T-helper 1 cell (primary cell): ENCODE measurements around the gene CDH9.
"Not testable (repeated sequence)": the region's sequence is repeated elsewhere in the genome, so short reads cannot be mapped to it uniquely, and the experiment has no call there.

Experiments used
- DNase-seq, 5 donors: peaks; one replicate each; pipeline ENCODE4 v3.0.0-alpha.2; 2012 to 2020

Gene CDH9

GRCh38 chr5:26948921-26949320 lies 89.5 kb downstream of the CDH9 start:
- DNase-seq, result no peak

GRCh38 chr5:26945901-26946300 lies 92.5 kb downstream of the CDH9 start:
- DNase-seq, result no peak

DNA sequence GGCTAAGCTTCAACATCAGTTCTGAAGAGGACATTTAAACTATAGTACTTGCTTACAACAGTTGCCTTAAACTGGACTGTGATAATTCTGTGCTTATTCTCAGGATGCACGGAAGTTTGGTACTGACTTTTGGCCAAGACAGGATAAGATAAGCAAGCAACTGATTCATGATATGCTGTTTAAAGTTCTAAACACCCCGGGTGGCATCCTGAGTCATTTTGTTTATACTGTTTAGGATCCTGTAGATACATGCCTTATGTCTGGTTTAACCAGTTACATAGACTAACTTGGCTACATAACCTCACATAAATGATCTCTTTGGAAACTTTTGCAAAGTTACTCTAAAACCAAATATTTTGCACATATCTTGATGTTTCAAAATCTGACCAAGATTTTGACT lies 95.9 kb downstream of the CDH9 start:
- DNase-seq, result no peak

DNA sequence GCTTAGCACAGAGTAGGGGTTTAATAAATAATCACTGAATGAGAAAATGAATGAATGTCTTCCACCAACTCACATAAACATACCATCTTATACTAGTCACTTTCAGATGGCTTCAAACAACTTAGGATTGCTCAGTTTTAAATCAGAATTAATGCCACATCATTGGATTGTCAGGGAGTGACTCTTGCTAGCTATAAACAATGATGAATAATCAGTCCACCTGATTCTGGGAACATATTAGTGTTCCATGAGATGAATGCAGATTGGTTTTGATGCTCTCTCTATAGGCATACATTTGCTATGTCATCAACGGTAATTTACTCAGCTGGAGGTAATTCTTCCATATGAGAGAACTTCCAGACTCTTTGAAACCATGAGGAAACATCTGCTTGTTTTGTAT lies 97.4 kb downstream of the CDH9 start:
- DNase-seq, result no peak

GRCh38 chr5:26932238-26932637 lies 106.1 kb downstream of the CDH9 start:
- no peak for DNase-seq

- no peak for DNase-seq
Measured at GRCh38 chr5:26921439-26921838, 116.9 kb downstream of the CDH9 start.

- no peak for DNase-seq
Measured at GRCh38 chr5:26903469-26903868, 134.9 kb downstream of the CDH9 start.

DNA sequence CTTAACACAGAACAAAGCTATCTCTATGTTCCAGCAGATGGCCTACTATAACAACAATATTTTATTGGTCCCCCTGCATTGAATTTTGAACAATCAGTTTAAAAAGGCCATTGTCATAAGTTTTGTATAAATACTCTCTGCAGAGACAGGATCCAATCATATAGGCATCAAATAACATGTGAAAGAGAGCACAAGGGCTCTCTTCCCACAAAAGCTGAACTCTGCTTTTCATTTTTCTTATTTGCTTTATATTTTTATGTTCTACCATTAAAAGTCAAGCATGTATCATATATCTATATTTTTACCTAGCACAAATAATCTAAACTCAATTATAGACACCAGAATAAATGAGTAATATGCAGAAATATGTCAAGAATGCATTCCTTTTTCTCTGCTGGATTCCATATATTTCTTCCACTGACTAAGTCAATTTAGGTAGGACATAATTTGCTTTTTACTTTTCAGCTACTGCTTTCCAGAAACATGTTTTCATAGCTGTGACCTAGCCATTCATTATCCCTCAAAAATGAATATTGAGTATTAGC lies 143.6 kb downstream of the CDH9 start:
- DNase-seq, result no peak

DNA sequence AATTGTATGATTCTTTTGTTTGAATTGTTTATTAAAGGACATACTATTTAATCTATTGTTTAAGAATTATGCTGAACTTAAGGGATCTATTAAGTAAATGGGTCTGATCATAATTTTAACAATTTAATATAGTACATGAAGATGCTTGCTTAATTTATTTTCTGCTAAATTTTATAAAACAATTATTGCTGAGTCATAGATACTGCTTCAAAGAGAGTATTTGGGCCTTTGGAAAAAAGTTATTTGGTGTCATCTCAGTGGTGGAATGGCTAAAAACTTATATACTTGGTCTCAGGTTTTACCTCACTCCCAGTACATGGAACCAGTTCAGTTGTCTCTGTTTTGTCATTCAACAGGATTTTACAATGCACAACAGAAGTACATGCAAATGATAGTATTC lies 145.3 kb downstream of the CDH9 start:
- DNase-seq, result no peak

GRCh38 chr5:26889815-26890214 lies 148.6 kb downstream of the CDH9 start:
- no peak for DNase-seq

DNA sequence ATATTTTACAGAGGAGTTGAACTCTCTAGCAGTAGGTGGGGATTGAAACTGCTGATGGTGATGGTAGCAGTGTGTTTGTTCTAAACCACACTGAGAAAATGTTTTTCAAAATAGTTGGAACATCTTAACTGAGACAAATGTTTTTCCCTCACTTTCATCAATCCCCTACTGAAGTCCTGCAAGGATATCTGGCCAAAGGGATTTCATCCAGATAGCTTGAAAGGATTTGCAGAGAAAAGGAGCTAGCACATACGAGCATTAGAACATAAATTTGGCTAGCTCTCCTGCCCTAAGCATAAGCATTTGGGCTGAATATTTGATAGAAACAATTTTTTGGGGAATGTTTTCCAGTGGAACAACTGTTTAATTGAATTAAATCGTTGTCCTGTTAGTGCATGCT lies 153.9 kb downstream of the CDH9 start:
- DNase-seq, result no peak

DNA sequence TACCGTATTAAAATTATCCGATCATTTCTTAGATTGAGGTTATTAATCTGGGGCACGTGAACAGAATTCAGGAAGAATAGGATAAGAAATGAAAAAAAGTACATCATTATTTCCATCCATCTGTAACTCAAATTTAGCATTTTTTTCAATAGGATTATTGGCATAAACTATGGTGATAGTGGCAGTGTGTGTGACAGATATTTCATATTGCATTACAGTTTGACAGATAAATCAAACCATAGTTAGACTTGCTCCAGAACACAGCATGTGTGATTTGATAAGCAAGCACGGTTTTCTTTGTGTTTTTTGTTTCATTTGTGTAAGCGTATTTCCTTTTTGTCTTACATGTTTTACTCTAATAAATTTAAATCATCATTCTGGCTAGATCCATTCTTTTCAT lies 155.0 kb downstream of the CDH9 start:
- DNase-seq, result no peak

- DNase-seq, result no peak
Measured at GRCh38 chr5:26881901-26882300, 156.5 kb downstream of the CDH9 start.

GRCh38 chr5:26877154-26877553 lies 161.2 kb downstream of the CDH9 start:
- DNase-seq, result no peak

GRCh38 chr5:26872337-26872736 lies 166.0 kb downstream of the CDH9 start:
- no peak for DNase-seq

GRCh38 chr5:26869781-26870180 lies 168.6 kb downstream of the CDH9 start:
- no peak for DNase-seq

- no peak for DNase-seq
Measured at GRCh38 chr5:26868504-26868903, 169.9 kb downstream of the CDH9 start.

DNA sequence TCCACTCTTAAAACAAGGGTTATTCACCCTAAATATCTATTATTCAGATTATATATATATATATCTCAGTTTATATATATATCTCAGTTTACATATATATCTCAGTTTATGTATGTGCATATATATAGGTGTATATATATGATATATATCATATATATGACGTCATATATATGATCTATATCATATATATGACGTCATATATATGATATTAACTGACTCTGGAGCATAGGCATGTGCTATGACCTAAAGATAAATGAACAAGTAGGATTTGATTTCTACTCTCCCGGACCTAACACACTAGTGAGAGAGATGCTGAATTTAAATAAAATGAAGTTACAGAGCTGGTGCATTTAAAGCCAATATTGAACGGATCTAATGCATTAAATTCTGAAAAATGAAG lies 174.3 kb downstream of the CDH9 start:
- DNase-seq, result no peak

DNA sequence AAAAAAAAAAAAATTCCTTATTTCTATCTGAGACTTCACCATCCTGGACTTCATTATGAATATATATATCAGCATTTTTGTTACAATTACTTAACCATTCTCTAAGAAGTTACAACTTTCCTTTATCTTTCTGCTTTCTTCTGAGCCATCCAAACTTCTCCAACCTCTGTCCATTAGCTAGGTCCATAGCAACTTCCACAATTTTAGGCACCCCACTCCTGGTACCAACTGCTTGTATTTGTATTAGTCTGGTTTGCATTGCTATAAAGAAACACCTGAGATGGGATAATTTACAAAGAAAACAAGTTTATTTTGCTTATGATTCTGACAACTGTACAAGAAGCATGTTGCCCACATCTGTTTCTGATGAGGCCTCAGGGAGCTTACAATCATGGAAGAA lies 182.1 kb downstream of the CDH9 start:
- no peak for DNase-seq

DNA sequence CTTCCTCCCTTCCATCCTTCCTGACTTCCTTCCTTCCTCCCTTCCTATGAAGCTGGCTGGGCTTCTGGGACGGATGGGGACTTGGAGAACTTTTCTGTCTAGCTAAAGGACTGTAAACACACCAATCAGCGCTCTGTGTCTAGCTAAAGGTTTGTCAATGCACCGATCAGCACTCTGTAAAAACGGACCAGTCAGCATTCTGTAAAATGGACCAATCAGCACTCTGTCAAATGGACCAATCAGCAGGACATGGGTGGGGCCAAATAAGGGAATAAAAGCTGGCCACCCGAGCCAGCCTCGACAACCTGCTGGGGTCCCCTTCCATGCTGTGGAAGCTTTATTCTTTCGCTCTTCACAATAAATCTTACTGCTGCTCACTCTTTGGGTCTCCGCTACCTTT lies 185.9 kb downstream of the CDH9 start:
- DNase-seq, result not testable (repeated sequence)

GRCh38 chr5:26847041-26847736 lies 191.2 kb downstream of the CDH9 start:
- no peak for DNase-seq

- no peak for DNase-seq
Measured at GRCh38 chr5:26843677-26844076, 194.7 kb downstream of the CDH9 start.

- no peak for DNase-seq
Measured at GRCh38 chr5:26833596-26833995, 204.8 kb downstream of the CDH9 start.
